DMS53 (cell line): Measurements from ENCODE around the gene WIZ.

Experiments
- DNase-seq: peaks from one replicate; lab custom pipeline; 2025; lab: John Stamatoyannopoulos, UW

WIZ gene

DNA sequence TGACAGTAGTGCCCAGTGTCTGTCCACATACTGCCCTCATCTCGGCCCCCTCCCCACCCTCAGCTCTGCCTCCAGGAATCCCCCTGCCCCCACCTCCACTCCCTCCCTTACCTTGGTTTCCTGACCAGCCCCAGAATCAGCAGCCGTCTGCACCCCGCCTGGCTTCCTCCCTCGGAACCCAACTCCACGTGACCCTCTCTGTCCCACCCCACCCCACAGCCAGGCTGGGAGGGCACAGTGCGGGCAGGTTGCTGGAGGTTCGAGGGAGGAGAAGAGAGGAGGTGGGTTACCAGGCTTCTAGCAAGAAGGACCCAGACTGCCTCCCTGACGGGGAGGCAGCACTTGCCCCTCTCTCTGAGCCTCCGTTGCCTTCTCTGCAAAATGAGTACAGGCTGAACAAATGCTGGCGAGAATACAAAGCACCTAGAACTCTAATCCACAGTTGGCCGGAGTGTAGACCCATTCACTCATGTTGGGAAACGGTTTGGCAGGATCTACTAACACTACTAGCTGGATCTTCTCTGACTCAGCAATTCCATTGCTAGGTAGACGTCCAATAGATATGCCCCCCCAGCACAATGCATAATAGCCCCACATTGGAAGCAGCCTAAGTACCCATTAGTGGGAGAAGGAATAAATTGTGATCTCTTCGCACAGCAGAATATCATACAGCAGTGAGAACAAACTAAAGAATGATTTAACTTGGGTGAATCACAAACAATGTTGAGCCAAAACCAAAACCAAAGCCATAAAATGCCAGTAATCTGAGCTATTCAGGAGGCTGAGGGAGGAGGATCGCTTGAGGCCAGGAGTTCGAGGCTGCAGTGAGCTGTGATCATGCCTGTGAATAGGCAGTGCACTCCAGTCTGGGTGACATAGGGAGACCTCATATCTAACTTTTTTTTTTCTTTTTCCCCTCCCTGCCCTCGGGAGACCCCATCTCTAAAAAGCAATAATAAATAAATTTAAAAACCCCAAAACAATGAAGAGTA lies 14.9 kb upstream of the WIZ start, which contains the start of gene RASAL3:
Gene RASAL3, minus strand, starts transcription at position 151 of the 992 bp plus-strand sequence. CDS start 186 bp downstream, outside the sequence.
- no peak for DNase-seq

DNA sequence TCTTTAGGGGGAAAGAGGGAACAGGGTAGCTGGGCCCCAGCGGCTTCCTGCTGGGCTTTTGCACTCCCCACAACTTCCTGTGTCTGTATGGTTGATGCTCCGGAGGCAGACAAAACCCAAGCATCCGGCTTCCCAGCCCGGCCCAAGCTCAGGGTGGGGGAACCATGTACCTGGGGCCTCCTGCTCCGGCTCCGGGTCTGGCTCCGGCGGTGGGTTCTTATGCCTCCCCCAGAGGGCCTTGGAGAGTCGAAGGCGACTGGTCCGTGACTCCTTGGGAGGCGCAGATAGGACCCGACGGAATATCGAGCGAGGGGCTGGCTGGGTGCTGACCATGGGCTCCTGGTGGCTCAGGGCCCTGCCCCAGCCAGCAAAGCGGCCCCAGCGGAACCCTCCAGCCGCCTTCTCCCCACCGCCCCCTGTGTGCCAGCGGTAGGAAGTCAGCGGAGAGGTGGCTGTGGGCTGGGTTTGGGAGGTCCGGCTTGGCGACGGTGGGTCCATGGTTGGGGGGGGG lies 14.2 kb upstream of the WIZ start:
- no peak for DNase-seq

DNA sequence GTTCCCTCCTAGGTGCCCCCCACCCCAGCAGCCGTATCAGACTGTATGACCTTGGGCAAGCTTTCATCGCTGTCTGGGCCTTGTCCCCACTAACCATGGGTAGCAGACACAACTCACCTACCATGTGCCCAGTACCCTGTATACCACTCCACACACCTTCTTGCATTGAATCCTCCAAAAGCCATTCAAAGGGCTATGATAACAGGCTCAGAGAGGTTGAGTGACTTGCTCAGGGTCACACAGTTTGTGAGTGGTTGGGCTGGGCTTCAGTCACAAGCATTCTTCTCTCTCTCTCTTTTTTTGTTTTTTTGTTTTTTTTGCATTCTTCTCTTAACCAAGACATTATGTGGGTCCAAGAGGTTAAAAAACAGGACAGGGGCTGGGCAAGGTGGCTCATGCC lies 11.9 kb upstream of the WIZ start:
- DNase-seq = no peak

DNA sequence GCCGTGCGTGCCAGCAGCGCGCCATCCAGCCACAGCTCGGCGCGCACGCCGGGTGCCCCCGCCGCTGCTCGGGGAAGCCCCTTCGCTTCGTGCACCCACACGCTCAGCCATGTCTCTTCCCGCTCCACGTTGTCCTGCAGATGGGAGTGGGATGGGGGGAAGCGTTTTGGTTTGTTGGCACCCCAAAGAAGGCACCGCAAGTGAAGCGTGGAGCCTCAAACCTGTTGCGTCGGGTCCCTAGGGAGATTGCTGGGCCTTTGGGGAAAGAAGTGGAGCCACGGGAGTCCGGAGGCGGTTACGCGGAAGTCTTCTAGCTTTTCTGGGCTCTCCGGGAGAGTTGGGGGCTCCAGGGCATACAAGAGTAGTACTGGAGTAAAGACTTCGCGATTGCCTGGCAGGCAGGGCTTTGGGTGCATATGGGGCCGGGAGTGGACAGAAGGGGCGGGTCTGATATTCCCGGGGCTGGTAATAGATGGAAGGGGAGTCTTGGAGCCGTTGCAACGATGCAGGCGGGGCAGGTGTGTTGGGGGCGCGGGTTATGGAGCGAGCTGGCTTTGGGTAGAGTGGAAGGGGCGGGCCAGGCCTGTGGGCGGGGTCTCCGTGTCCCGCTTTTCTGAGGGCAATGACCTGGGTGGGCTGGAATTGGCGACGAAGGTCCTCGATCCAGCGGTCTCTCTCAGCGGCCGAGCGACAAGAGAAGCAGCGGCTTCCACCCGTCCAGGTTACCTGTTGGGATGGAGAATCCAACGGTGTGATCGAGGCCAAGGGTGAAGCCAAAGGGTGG lies 8.1 kb upstream of the WIZ start:
- no peak for DNase-seq

- no peak for DNase-seq
Measured at GRCh38 chr19:15456871-15457700, 7.3 kb upstream of the WIZ start.

GRCh38 chr19:15456441-15456840 lies 6.7 kb upstream of the WIZ start:
- no peak for DNase-seq

GRCh38 chr19:15455996-15456395 lies 6.2 kb upstream of the WIZ start:
- no peak for DNase-seq

DNA sequence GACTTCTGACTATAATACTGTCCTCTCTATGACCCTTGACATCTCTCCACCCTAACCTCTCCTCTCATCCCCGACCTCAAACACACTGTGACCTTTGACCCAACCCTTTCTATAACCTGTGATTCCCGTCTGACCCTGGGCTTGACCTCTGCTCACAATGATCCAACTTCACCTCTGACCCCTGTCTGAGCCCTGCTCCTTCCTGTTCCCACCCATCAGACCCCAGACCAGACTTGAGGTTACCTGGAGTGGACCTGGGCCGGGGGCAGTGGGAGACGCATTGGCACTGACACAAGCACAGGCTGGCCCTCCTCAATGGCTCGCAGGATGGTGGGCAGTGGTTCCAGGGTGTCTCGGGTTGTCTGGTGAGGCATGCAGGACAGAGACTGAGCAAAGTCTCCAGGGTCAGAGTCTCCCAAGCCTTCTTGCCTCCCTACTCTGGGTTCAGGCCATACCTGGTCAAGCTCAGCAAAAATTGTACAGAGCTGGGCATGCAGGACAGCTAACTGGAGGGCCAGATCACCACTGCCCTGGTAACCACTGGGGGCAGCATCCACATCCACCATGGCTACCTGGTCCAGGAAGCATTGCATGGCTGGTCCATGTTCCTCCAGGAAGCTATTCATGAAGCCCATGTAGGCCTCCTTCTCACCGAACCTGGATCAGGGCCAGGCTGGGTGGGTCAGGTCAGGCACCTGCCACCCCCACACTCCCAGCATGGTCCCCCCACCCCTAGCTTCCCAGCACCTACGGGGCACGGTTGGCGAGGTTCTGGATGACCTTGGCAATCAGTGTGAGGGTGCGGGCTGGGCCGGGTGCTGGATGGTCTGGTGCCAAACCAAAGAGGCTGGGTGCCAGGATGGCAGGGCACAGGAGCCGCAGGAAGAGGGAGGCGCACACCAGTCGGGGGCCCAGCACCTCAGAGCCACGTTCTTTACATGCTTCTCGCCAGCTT lies 4.4 kb upstream of the WIZ start:
- peak; percentile 29 for DNase-seq

GRCh38 chr19:15453091-15453578 lies 3.4 kb upstream of the WIZ start:
- peak; percentile 30 for DNase-seq

- peak; percentile 55 for DNase-seq
Measured at GRCh38 chr19:15452111-15453047, 2.6 kb upstream of the WIZ start.

DNA sequence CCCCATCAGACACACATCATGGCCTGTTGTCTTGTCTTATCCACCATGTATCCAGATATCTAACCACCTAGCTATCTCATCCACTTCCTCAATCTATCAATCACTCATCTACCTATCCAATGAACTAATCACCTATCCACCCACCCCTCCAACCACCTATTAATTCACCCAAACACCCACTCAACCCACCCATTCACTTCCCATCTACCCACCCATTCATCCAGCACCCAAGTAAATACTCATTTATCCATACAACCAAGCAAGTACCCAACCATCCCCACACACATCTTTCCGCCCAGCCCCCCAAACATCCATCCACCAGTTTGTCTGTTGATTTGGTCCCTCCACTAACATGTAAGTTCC lies 753 bp upstream of the WIZ start:
- no peak for DNase-seq

- peak; percentile 44 for DNase-seq
Measured at GRCh38 chr19:15448778-15449619, 757 bp downstream of the WIZ start.

DNA sequence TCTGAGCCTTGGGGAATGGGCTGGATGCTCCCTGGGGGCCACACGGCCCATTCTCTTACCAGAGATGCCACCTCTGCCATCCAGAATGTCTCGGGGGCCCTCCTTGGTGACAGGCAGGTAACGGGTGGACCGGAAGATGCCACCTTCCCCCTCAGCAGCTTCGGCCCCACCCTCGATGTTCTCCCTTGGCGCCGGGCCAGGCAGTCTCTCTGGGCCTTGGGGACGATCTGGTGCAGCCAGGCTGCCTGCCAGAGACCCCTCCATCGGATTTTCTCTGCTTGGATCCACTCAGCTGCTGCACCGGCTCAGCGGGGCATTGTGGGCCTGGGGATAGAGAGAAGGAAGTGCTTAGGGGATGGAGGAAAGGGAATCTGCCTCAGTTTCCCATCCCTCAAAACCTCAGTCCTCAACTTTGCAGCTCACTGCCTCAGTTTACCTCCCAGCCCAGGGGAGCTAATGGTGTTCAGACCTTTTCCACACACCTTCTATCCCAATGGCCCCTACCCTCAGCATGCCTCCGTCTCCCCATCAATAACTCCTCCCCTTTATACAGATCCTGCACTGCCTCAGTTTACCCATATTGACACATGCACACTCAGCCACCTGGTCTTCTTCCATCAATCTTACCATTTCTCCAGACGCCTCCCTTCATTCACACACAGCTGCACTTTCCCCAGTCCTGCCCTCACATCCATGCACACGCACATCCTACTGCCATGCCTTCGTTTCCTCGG lies 1.5 kb downstream of the WIZ start:
- DNase-seq = no peak

GRCh38 chr19:15447057-15447456 lies 2.7 kb downstream of the WIZ start:
- DNase-seq = no peak

GRCh38 chr19:15445807-15446376 lies 3.9 kb downstream of the WIZ start:
- no peak for DNase-seq

- DNase-seq = no peak
Measured at GRCh38 chr19:15445227-15445605, 4.5 kb downstream of the WIZ start.

GRCh38 chr19:15444505-15445226 lies 5.1 kb downstream of the WIZ start:
- no peak for DNase-seq
